Stimulated activated CD8-positive, alpha-beta memory T cell treated with anti-CD3 and anti-CD28 coated beads, Interleukin-4, amount 100 ng/mL, for 24 hours (primary cell): ENCODE results near the gene HSD17B14.
A peak's percentile ranks its signal among the peaks of the same experiment; 100 is the strongest.

ENCODE experiments used
- DNase-seq: peaks from one replicate; pipeline ENCODE4 v3.0.0-alpha.2; 2020; ENCODE audit warnings: low read depth

Gene HSD17B14

DNA sequence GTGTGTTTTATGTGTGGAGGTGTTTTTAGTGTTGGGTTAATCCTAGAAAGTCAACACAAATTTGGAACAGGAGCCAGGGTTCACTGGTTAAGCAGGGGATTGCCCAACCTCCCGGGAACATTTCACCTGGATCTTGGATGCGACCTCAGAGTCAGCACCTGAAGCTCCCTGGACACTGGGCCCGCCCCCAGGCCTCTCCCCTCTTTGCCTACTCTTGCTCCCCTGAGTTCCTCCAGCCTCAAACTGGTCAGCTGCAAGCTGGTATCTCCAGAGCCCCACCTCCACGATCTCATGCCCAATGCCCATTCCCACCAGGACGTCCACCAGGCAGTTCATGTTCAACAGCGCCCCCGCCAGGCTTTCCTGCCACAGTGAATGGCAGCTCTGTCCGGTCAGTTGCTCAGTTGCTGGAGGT, 9.7 kb downstream of the HSD17B14 start:
- no peak for DNase-seq

DNA sequence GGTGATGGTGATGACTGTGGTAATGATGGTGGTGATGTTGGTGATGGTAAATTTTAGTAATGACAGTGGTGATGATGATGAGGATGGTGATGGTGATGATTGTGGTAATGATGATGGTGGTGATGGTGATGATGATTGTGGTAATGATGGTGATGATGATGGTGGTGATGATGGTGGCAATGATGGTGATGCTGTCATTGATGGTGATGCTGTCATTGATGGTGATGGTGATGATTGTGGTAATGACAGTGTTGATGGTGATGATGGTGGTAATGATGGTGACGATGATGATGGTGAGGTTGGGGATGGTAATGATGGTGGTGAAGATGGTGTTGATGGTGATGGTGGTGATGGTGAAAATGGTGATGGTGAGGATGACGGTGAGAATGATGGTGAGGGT, 13.8 kb downstream of the HSD17B14 start:
- DNase-seq = no peak

DNA sequence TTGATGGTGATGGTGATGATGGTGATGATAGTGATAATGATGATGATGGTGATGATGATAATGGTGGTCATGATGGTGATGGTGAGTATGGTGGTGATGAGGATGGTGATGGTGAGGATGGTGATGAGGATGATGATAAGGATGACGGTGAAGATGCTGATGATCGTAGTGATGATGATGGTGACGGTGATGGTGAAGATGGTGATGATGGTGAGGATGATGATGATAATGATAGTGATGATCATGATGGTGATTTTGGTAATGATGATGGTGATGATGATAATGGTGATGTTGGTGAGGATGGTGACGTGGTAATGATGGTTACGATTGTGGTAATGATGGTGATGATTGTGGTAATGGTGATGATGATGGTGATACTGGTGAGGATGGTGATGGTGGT, 14.7 kb downstream of the HSD17B14 start:
- DNase-seq = no peak

DNA sequence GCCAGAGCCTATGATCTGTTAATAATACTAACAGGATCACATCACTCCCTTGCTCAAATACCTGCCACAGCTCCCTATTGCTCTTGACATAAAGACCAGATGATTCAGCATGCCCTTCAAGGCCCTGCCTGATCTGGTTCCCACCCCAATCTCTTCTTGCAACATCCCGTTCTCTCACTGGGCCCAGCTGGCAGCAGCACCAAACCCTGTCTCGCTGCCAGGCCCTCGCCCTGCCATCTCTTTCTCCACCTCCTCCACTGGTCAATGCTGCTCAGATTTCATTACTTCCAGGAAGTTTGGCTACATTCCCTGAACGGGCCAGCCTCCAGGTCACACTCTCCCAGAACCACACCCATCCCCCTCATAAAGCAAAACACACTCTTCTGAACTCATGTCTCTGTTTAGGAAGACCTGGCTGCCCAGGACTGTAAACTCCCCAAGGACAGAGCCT, 16.9 kb downstream of the HSD17B14 start:
- no peak for DNase-seq

DNA sequence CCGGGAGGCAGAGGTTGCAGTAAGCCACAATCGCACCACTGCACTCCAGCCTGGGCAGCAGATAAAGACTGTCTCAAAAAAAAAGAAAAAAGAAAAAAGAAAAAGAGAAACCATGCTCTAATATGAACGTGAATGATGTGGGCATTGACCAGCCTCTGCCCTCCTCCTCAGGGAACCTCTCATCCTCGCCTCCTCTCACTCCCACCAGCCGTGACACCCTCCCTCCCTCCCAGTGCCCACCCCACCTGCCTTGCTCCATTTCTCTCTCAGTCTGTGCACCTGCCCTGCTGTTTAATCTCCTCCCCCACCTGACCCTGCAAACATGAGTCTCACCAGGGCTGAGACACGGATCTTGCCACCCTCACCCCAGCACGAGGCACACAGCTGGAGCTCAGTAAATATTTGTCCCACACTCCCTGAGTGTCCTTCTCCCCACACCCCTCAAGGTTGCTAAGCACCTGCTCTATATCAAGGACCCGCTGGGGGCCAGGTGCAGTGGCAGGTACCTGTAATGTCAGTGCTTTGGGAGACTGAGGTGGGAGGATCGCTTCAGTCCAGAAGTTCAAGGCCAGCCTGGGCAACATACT, 18.0 kb downstream of the HSD17B14 start:
- no peak for DNase-seq

DNA sequence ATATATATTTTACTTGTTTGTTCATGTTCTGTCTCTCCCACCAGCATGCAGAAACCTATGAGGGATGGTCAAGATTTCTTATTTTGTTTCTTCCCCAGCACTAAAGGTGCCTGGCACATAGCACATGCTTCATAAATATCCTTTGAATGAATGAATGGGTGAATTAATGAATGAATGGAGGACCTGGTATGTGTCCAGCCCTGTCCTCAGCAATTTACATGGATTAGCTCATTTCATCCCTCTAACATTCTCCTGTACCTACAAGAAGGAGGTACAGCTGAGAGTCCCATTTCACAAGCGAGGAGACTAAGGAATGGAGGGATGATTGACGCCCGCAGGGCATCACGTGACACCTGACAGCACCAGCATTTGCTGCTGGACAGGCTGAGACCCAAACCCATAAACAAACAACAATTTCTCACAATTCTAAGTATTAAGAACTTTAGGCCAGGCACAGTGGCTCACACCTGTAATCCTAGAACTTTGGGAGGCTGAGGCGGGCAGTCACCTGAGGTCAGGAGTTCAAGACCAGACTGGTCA, 18.6 kb downstream of the HSD17B14 start:
- DNase-seq = no peak

DNA sequence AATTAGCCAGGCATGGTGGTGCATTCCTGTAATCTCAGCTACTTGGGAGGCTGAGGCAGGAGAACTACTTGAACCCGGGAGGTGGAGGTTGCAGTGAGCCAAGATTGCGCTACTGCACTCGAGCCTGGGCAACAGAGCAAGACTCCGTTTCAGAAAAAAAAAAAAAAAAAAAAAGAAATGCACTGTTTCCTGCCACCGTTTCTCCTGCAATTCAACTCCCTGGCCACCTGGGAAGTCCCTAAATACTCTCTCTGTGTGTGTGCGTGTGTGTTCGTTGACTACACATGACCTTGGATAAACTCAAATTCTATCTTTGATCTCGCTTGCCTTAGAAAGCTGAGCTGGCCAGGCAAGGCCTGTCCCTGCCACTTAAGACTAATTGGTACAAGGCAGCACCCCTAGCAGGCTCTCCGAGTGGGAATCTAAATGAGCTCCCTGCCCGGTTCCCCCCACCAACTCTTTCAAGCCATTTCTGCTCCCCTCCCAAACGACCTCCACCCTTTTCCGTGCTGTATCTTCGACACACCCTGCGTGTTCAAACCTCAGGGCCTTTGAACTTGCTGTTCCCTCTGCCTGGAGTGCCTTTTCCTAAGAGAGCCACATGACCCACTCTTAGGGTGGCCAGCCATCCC, 20.3 kb downstream of the HSD17B14 start:
- no peak for DNase-seq

DNA sequence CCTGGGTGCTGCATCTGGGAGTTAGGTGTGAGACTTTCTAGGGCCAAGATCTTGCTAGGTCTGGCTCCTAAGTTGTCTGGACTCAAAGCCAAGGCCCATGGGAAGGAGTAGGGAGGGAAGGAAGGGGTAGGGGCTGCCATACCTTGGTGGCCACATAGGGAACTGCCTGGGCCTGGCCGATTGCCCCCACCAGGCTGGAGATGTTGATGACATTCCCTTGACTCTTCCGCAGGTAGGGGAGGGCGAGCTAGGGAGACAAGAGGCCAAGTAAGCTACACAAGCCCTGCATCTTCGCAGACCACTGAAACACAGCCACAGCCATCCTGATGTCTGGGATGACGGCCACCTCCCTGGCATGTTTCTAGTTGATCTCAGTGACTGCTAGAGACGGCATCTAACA, 21.4 kb downstream of the HSD17B14 start:
- DNase-seq = no peak

DNA sequence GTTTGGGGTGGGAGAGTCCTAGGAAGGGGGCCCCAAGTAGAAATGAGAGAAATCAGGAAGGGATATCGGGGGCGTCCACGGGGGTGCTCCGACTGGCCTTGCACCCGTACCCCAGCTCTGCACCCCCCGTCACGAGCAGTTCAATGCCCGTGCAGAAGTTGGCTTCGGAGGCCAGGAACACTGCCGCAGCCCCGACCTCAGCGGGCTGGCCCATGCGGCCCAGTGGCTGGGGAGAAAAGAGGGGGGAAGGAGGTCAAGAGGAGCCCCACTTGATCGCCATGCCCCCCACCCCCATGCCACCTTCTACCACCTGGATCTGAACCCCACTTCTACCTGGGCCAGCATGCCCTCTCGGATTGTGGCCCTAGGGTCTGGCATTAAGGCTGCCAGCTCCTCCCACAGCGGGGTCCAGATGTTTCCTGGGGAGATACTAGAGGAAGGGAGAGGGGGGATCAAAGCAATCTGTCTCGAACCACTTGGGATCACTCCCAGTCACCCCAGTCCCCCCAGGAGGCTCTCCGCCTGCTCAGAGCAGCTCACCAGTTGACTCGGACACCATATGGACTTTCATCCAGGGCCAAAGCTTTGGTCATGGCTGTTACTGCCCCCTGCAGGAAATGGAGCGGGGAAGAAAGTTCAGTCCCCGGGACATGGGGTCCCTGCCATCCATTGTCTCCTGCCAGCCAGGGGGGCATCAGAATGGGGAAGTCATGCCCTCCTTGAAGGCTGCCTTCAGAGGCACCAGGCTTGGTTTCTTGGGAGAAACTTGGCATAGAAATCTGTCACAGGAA, 23.0 kb downstream of the HSD17B14 start:
- DNase-seq = no peak

DNA sequence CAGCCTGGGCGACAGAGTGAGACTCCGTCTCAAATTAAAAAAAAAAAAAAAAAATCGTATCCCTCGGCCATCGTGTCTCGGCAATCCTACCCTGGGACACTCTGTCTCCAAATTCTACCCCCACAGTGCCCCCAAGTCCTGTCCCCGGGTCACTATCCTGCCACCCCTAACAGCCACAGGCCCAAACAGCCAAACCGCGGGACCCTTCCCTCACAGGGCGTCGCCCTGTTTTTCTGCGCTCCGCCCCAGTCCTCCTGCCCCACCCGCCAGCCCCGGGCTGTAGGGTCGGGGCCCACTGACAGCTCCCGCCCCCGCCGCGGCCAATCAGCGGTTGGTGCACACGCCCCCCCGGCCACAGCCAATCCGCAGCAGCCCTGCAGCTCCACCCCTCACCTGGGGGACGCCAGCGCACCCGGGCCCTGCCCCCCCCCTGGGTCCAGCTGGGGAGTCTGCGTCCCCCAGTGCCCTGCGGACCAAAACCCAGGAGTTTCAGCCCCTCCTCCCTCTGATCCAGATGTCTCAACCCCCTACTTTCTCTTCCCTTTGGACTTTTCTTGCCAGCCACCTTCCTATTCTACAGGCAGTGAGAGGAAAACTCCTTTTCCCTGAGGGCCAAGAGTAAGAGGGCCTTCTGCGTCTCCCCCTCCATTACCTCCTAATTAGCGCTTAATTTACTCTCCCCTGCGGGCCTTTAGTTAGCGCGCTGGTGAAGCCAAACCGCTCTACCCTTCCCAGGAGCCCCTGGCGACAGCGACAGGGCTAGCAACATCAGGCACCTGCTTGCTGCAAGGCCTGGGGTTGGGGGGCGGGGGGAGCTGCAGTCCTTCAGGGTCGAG, 24.0 kb downstream of the HSD17B14 start:
- DNase-seq = peak; percentile 60

DNA sequence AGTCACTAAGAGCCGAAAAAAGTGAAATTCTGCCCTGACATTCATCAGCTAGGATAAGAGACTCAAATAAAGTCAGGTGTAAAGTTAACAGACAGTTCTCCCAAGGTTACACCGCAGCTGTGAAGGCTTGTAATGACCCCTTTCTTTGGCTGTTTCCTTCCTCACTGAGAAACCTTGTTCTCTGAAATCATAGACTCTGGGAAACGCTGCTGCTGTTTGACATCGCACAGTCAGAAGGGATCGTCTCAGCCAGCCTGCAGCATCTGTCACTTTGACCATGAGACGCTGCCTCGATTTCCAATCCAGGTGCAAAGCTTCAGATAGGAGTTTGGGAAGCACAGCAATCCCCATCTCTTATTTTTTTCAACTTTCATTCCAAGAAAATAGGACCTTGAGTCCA, 26.1 kb downstream of the HSD17B14 start:
- DNase-seq = no peak

DNA sequence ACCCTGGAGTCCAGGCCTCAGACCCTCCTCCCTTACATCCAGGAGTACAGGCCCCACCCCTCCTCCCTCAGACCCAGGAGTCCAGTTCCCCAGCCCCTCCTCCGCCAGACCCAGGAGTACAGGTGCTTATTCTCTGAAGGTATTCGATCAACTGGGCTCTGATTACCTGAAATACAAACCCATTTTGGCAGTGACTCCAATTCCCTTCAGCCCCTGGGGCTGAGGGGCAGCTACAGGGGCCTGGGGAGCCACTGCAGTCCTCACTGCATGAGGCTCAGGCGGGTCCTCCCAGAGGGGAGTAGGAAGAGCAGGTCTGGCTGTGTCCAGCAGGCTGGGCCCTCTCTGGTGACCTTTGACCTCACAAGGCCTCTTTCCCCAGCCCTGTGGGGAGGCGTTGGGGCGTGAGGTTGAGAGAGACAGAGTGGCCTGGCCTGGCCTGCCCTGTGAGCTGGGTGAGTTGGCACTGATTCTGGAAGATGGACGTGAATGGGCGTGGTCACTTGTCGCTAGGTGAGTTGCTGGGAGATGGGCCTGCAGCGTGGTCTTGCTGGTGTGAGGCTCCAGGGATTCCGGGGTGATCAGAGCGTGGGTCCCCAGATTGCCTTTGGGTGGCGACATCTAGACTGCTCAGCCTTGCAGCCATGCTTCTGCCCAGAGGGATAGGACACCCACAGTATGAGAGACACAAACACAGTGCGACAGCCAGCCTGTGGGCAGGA, 28.5 kb downstream of the HSD17B14 start:
- no peak for DNase-seq

DNA sequence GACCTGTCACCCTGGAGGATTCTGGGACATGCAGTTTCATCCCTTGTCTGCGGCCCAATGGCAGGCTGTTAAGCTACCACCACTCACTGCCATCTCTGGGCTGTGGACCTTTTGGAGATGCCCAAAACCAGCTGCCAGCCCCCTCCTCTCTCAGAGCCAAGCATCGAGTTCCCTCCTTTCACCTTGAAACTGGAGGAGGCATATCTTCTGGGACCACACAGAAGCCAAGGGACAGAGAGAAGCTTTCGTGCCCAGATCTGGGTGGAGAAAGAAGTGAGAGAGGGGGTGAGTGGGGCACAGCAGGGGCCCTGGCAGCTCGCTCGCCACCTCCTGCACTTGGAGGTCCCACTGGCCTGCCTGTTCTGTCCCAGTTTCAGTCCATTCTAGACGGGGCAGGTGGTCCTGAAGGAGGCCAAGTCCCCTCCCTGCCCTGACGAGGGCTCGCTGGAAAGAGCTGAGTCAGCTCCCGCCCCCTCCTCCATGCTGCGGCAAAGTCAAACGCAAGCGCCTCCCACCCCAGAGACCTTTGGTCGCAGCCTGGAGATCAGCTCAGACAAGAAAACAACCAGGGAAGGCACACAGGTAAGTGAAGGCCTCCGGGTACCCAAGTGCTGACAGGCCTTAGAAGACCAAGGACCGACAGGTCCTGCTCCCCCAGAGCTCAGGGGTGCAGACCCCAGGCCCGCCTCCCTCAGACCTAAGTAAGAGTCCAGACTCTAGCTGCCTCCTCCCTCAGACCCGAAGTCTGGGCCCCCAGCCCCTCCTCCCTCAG, 29.3 kb downstream of the HSD17B14 start:
- no peak for DNase-seq

DNA sequence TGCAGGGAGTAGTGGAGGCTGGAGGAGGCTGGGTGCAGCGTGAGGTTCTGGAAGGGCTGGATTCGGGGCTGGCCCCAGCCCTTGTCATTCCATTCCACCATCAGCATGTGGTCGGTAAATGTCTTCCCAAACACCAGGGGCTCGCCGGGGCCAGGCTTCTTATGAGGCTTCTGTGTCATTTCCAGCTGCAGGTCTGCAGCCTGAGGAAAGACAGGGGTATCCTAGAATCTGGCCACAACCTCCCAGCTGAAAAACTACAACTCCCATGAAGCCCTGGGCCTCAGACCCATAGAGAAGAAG, 29.8 kb downstream of the HSD17B14 start:
- DNase-seq = no peak

DNA sequence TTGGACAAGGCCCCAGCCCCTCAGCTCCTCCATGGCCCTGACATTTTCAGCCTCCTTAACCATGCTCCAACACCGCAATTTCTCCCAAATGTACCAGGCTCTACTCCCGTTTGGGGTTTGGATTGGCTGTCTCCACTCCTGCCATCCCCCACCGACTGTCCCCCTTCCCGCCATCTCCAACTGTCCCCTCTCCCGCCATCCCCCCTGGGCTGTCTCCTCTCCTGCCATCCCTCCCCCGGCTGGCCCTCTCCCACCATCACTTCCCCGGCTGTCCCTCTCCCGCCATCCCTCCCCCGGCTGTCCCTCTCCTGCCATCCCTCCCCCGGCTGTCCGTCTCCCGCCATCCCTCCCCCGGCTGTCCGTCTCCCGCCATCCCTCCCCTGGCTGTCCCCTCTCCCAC, 30.8 kb downstream of the HSD17B14 start:
- no peak for DNase-seq

DNA sequence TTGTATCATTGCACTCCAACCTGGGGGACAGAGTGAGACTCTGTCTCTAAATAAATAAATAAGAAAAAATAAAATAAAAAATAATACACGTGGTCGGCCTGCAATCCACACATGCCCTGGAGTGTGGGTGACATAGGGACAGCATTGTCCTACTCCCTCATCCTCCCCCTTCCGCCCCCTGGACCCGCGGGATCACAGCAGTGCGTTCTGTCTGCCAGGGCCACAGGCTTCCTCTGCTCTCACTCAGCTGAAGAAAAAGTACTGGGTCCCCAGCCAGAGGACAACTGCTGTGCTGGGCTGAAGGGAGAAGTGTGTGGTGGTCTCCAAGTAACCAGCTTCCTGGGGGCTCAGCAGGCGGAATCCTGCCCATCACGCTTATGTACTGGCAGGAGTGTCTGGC, 31.8 kb downstream of the HSD17B14 start:
- DNase-seq = no peak

DNA sequence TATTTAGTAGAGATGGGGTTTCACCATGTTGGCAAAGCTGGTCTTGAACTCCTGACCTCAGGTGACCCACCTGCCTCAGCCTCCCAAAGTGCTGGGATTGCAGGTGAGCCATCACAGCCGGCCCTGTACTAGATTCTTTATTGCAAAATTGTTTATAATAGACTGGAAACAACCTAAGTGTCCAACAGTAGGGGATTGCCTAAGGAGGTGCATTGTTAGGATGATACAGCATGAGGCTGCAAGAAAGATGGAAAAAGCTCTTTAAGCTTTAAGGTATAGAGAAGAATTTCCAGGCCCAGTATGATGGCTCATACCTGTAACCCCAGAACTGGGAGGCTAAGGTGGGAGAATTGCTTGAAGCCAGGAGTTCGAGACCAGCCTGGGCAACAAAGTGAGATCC, 33.7 kb downstream of the HSD17B14 start:
- DNase-seq = no peak

DNA sequence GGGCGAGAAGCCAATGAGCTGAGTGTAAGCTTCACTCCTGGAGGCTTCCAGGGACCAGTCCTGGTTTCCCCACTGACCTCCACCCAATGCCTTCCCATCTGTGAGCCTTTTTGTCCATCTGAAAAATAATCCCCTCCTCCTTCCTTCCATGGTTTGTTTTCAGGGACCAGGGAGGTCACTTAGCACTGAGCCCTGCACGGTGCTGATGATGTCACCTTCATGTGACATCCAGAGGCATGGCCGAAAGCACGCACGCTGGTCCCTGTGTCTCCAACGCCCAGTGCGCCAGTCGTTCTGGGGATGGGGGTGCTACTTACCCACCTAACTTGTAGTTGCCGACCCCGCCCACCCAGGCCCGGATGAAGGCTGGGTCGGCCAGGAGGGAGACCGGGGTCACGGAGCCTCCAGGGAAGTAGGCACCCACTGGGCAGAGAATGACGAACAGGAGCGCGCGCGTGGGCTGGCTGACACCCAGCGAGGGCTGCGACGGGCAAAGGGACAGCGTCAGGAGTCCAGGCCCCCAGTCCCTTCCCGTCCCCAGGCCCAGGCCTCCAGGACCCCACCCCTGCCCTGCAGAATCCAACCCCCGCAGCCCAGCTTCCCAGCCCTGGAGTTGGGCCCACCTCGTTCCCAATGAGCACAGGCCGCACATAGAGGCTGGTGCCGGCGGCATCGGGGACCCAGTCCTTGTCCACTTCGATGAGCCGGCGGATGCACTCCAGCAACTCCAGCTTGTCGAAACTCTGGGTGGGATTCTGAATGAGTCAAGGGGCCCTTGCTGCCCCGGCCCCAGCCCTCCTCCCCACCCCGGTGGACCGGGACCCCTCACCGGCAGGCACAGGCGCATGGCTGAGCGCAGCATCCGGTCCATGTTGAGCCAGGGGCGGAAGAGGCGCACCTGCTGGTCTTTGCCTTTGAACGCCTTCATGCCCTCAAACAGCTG, 36.7 kb downstream of the HSD17B14 start:
- DNase-seq = no peak

DNA sequence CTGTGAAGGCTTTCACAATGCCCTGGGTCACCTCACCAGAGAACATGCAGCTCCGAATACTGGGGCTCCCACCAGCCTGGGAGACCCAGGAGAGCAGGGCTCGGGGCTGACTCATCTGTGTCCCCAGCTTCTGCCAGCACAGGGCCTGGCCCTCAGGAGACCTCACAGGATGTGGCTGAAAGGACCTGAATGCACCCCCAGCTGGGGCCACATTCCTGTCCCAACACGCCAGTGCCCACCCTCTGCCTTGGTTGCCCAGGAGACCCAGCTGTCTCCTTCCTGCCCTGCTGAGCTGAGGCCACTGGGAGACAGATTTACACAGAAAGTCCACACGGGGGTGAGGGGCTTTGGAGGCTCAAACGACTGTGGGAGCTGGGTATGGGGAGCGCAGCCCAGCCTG, 37.4 kb downstream of the HSD17B14 start:
- DNase-seq = no peak

DNA sequence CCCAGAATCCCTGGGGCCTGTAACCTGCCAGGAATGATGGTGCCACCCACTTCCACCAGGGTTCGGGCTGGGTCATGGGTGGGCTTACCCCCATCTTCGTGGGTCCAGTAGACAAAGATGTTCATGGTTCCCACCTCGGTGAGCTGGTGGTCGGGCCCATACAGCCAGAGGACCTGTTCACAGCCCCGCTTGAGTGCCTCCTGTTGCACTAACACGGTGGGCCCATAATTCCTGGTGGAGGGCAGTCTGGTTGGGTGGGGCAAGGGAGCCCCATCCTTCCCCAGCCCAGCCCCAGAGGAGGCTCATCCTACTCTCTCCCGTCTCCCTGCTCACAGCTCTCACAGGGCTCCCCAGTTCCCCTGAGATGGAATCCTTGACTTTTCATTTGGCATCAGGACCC, 39.2 kb downstream of the HSD17B14 start:
- DNase-seq = no peak
